HG03520 (cell line): Measurements from ENCODE around the gene WDR20.

Source experiments
- ATAC-seq: cut with Tn5 transposase; IDR thresholded peaks from one replicate; pipeline ENCODE4 v1.9.1; 2021; ENCODE audit warnings: mild to moderate bottlenecking, moderate library complexity; ENCODE audit not compliant: unreplicated experiment

WDR20 gene

DNA sequence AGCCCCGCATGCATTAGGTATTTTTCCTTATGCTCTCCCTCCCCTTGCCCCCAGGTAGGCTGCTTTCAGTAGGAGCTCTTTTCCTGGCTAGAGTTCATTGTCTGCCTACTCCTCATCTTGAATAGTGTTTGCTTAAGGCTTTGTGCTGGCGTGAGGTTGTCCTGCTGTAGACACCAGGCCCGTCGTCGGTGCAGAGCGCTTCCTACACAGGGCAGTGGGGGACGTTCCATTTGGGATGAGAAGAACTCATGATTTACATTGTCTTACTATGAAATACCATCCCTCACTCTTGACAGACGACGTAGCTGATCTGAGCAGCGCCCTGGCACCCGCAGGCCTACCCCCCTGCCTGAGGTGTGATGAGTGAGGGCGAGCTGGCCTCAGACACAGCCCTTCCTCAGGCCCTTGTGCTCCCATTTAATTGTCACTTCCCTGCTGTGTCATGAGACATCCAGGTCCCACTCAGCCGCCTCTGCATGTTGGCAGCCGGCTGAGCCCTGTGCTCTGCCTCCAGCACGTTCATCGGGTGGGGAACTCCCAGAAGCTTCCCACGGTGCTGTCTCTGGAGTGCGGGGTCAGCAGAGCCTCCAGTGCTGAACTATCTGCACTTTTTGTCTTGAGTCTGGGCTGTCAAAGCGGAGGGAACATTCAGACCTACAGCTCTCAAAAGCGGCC, 76.0 kb downstream of the WDR20 start:
- no peak for ATAC-seq

DNA sequence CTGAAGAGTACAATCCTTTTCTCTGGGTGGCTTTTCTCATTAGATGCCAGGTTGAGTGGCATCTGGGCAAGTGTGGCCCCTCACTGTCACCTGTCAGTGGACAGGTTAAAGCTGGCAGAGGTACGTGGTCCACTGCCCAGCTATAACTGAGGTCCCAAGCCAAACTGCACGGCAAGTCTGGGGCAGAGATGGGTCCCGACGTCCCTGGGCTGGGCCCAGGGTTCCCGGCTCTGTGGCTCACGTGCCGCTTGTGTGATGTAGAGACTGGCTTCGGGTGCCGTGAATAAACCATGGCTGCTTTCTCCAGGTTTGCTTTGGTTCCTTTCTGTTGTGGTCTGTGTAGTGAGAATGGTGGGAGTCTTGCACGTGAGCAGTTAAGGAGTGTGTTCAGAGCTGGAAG, 77.7 kb downstream of the WDR20 start:
- no peak for ATAC-seq

GRCh38 chr14:102217987-102218421, 78.3 kb downstream of the WDR20 start:
- ATAC-seq, result no peak

GRCh38 chr14:102218688-102219087, 79.0 kb downstream of the WDR20 start:
- ATAC-seq, result no peak

- no peak for ATAC-seq
These were observed 79.6 kb downstream of the WDR20 start for GRCh38 chr14:102219316-102219715.

DNA sequence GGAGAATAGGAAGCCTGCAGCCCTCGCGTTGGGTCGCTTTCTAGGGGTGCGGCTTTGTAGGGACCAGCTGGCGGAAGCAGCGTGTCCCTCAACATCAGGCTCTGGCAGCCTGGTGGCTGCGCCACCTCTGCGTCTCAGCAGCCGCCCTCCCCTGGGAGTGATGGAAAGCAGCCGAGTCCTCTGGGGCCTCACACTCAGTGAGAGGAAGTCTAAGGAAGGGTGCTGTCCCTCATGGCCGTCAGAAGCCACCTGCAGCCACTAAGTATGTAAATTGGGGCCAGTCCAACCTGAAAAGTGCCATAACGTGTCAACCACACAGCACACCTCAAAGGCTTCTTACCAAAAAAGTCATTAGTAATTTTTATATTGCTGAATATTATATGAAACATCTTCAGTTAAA, 80.3 kb downstream of the WDR20 start:
- peak; percentile 83 for ATAC-seq

GRCh38 chr14:102221026-102221425, 81.3 kb downstream of the WDR20 start:
- ATAC-seq, result no peak

DNA sequence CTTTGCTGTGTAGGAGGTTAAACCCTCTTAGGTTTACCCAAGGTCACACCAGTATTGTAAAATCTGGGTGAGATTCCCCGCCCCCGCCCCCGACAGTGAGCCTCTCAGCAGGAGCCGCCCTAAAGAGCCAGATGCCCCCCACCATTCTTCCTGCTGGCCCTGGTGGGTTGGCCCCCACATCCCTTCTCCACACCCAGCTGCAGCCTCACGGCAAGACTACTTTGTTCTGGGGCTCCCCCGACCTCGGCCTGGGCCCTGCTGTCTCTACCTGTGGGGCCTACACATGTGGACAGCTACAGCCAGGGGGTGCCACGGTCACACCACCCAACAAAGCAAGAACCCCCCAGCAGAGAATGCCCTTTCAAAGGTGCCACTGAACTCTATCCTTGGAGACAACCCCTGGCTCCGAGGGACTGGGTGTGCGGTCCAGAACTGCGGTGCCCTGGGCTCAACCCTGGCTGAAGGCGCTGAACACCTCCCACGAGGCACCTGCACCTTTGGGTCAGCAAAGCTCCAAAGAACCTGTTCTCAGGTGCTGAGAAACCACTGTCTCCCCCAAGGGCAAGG, 82.4 kb downstream of the WDR20 start:
- ATAC-seq, result no peak

DNA sequence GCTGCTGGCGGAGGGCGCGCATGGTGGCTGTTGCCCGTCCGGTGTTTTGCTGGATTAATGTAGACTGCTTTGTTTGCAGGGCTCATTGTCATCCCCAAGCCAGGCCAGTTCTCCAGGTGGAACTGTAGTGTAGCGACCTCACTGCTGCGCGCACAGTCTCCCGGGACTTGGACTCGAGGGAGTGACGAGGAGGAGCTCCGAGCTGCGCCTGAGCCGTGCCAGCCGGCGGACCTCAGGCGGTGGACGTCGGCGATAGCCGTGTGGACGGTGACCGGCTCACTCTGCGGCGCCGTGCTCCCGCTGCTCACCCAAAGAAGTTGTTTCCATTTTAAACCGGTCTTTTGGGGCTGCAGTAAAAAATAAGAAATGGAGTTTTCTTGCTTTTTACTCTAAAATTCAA, 83.1 kb downstream of the WDR20 start:
- no peak for ATAC-seq

GRCh38 chr14:102223682-102224081, 84.0 kb downstream of the WDR20 start:
- ATAC-seq, result no peak

DNA sequence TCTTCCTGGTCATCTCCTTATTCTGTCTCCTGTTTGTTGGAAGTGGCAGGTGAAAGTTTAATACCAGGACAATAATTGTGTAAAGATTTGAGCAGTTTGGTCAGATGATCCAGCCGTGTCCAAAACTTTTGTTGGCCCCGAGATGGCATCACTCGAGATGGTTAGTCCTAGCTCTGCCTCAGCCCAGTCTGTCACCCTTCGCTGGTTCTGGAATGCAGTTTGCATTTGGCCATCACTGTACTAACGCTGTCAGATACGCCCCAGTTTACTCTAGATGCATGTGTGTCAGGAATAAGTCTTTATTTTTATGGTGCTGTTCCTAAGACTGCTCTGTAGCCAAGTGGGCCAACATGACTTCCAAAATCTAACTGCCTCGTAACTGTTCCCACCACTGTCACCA, 85.7 kb downstream of the WDR20 start:
- no peak for ATAC-seq

GRCh38 chr14:102225936-102226335, 86.2 kb downstream of the WDR20 start:
- ATAC-seq, result no peak

DNA sequence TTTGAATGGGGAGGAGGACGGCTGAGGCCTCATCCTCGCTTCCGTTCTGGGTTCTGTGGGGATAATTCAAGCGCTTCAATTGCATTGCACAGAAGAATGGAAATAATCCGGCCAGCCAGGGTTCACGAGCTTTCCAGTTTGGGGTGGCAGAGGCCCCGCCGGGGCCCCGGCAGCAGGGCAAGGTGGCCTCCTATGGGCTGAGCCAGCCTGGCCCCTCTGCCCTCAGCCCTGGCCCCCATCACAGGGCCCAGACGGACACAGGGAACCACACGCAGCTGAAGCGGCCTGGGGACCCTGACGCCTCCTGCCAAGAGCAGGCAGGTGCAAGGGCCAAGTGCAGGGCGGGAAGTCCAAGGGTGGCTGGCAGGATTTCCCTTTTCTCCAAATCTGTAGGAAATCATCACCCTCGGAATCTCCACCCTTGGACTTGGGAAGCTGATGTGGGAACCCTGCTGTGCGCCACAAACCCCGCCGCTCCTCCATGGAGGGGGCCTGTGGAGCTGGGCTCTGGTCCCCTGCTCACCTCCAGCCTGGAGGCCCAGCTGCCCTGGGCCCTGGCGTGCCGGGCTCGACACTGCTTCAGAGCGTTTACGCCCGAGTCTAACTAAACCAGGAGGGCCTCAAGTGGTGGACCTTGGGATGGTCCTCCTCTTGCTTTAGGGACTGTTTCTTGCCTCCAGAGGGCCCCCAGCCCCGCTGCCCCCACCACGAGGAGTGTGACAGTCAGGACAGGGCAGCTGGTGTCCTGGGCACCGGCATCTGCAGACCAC, 86.8 kb downstream of the WDR20 start:
- no peak for ATAC-seq

DNA sequence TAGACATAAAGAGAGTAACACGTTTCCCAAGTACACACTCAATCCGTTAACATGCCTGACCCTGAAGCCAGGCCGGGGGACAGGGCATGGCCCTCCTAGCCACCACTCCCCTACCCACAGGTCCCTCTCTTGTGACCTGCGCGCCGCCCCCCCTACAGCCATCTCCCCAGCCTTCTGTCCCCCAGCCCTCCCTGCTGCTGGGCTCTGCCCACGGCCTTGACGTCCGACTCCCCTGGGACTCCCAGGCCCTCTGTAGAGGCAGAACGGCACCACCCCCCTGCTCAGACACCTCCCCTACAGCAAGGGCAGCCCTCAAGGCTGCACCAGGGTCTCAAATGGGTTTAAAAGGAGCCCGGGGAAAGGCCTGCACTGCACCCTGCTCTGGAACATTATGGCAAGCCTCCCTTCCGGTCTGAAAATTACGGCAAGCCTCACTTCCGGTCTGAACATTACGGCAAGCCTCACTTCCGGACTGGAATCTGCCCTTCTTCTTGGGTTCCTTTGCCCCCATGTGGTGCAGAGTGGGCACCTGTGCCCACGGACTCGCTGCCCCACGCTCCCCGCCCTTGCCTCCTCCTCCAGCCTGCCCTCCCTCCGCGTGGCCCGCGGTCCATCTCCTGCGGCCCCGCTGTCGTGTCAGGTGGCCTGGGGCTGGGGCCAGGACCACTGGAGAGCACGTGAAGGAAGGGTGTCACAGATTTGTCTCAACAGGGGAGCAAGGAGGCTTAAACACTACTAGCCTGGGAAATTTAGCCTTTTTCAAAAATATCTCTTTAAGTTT, 87.7 kb downstream of the WDR20 start:
- ATAC-seq, result no peak

GRCh38 chr14:102229071-102229738, 89.5 kb downstream of the WDR20 start:
- no peak for ATAC-seq

DNA sequence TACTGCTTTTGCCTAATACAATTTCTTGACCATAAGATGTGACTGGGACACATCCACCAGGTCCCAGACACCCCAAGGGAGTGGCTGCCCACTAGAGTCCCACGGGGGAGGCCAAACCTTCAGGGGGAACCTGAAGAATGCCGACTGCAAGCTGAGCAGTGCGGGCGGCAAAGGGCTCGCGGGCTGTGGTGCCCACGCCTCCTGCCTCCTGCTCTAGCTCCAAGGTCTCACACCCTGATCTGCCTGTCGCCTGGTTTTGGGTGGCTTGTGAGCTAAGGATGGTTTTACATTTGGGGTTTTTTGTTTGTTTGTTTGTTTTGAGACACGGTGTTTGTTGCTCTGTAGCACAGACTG, 90.0 kb downstream of the WDR20 start:
- no peak for ATAC-seq

- ATAC-seq, result no peak
These were observed 90.9 kb downstream of the WDR20 start for GRCh38 chr14:102230481-102231210.

DNA sequence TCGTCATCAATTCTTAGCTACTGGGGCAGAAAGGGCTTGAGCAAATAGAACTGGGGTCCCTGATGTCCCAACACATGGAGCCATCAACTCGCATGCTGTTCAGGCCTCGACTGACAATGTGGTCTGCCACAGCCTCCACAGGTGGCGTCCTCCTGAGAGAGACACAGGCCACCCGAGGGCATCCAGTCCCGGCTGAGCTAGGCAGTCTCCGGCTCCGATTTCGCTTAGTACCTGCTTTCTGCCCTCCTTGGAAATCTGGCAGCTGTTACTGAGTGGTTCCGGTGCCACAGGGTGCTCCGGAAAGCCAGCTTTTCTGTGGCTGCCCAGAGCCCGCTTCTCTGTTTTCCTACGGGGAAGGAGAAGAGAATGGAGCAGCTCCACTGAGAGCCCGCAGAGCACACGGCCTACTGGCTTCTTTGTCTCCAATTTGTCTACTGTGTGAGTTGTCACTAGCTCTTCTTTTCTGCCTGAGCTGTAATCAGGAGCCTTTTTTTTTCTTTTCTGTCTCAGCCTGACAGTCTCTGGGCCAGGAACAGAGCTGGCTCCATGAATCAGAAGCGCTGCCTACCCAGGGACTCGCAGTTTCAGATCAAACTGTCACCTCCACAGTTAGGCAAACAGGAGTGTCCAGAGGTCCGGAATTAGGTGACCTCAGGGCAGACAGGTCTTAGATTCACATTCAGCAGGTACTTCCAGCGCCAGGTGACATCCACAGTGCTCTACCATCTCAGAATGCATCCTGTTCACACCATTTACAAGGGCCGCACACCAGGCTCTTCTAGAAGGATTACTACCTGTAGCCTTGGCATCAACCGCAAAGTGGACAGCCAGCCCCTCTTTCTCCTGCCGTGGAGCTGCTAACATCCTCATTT, 92.0 kb downstream of the WDR20 start:
- no peak for ATAC-seq

DNA sequence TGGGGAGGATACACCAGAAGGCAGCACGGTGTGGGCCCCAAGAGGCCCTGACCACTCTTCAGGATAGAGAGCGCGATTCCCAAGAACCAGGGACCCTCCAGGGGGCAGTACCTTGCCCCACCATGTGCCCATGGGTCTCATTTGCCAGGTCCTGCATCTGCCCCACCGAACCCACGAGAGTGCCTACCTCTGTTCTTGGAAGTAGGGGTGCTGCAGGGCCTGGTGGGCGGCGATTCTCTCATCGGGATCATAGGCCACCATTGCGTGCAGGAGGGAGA, 92.6 kb downstream of the WDR20 start:
- no peak for ATAC-seq

- ATAC-seq, result no peak
These were observed 93.4 kb downstream of the WDR20 start for GRCh38 chr14:102233081-102233480.
